Putamen (tissue), 1 donor: ENCODE data around the gene RABL2A.
"Not testable (repeated sequence)": the region's sequence is repeated elsewhere in the genome, so short reads cannot be mapped to it uniquely, and the experiment has no call there.

Experiments used
- DNase-seq: peaks from one replicate; pipeline ENCODE4 v3.0.0-alpha.2; 2016; ENCODE audit warnings: low spot score

RABL2A gene

DNA sequence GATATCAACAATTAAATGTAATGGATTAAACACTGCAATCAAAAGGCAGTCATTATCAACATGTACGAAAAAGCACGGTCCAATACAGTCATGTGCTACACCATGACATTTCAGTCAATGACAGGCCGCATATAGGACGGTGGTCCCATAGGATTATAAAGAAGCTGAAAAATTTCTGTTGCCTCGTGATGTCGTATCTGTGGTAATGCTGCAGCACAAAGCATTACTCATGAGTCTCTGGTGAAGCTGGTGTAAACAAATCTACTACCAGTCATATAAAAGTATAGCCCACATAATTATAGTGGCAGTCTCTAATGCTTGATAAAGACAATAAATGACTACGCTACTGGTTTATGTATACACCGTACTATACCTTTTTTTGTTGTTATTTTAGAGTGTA is 58.4 kb downstream of the RABL2A start:
- no peak for DNase-seq

DNA sequence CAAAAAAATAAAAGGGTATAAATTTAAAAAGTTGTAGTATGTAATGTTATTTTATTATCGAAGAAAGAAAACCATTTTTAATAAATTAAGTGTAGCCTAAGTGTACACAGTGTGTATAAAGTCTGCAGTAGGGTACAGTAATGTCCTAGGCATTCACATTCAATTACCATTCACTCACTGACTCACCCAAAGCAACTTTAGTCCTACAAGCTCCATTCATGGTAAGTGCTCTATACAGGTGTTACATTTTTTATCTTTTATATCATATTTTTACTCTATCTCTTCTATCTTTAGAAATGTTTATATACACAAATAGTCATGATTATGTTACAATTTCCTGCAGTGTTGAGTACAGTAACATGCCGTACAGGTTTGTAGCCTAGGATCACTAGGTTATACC is 59.5 kb downstream of the RABL2A start:
- DNase-seq, result no peak

DNA sequence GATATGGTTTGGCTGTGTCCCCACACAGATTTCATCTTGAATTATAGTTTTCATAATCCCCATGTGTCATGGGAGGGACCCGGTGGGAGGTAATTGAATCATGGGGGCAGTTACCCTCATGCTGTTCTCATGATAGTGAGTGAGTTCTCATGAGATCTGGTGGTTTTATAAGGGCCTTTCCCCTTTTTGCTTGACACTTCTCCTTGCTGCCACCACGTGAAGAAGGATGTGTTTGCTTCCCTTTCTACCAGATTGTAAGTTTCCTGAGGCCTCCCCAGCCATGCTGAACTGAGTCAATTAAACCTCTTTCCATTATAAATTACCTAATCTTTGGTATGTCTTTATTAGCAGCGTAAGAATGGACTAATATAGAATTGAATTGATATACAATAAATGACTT is 63.8 kb downstream of the RABL2A start:
- not testable (repeated sequence) for DNase-seq
